K562 (cell line): ENCODE measurements around the gene TMEM234. TPM values are rescaled to one million over a fixed set of nuclear protein-coding genes. Genes with fewer than 3 reads are reported as not detected.

Experiments
- FOXP1 ChIP-seq: sonication (generic); formaldehyde crosslinking; IDR thresholded peaks from 2 replicates; pipeline ENCODE4 v1.8.0; 2022; ENCODE audit warnings: mild to moderate bottlenecking, missing genetic modification reagents
- MYBL2 ChIP-seq, 2 experiments: fragments of 450-650 bp in 1 of 2; sonication (generic) in 1 of 2; formaldehyde crosslinking in 1 of 2; IDR thresholded peaks; 2 replicates each; pipeline versions ENCODE4 v1.6.1 to v1.8.1; 2017 to 2022; ENCODE audit warnings: borderline replicate concordance in 1 of 2, inconsistent platforms in 1 of 2, low read depth in 1 of 2, mild to moderate bottlenecking in 1 of 2, missing genetic modification reagents in 1 of 2, moderate library complexity in 1 of 2
- NCOA1 ChIP-seq: fragments of 450-650 bp; IDR thresholded peaks from 2 replicates; pipeline ENCODE4 v1.6.1; 2016; ENCODE audit warnings: low read depth
- SMC3 ChIP-seq: conservative IDR thresholded peaks from 2 replicates; pipeline ENCODE4 v1.6.1; 2011; ENCODE audit warnings: low read depth, low read length, improper control_type of control experiment; ENCODE audit not compliant: insufficient read depth
- WHSC1 ChIP-seq: IDR thresholded peaks from one replicate; pipeline ENCODE4 v1.6.1; 2012; ENCODE audit warnings: low read length, control low read depth, inconsistent platforms
- XRCC4 ChIP-seq: IDR thresholded peaks from one replicate; pipeline ENCODE4 v1.6.1; 2011; ENCODE audit not compliant: insufficient read depth, insufficient read length; ENCODE audit errors: extremely low read depth
- ZBED1 ChIP-seq: IDR thresholded peaks from 2 replicates; pipeline ENCODE4 v1.6.1; 2014
- ZKSCAN1 ChIP-seq: fragments of 150-350 bp; IDR thresholded peaks from 2 replicates; pipeline ENCODE4 v1.6.1; 2016; ENCODE audit warnings: low read depth, low read length
- ZNF217 ChIP-seq: sonication (generic); formaldehyde crosslinking; IDR thresholded peaks from 2 replicates; pipeline ENCODE4 v1.8.0; 2022; ENCODE audit warnings: mild to moderate bottlenecking, missing genetic modification reagents
- ZNF592 ChIP-seq: fragments of 450-650 bp; IDR thresholded peaks from 2 replicates; pipeline ENCODE4 v1.6.1; 2017; ENCODE audit warnings: antibody characterized with exemption, mild to moderate bottlenecking
- polyA plus RNA-seq, 8 experiments: library from polyadenylated mRNA; depleted of rRNA in 4 of 8; stranded (reverse) in 5 of 8; unstranded in 3 of 8; fragments of >200 nt; fragmentation: Nextera tagmentation in 2 of 8; fragmentation: Illumina TruSeq in 1 of 8; extraction: Ambion mirVana in 2 of 8; extraction: Trizol in 1 of 8; gene quantifications; 2 replicates each; pipeline versions ENCODE4 v1.2.1 to v1.2.3, GENCODE V29; 2011 to 2014; ENCODE audit warnings: inconsistent platforms in 1 of 8, missing spikeins in 1 of 8
- total RNA-seq, 7 experiments: library from RNA; depleted of rRNA in 6 of 7; stranded (reverse); fragments of >200 nt in 6 of 7; fragmentation: Illumina TruSeq in 2 of 7; extraction: Trizol in 2 of 7; gene quantifications; 2 replicates each; pipeline versions ENCODE4 v1.2.1 to v1.2.3, GENCODE V29; 2011 to 2021; ENCODE audit warnings: low replicate concordance in 1 of 7
- TF ChIP-seq, protein P1 (sequence below), 2 experiments: fragments of 150-350 bp in 1 of 2; IDR thresholded peaks; 2 replicates each; pipeline ENCODE4 v1.6.1; 2012 to 2016; ENCODE audit warnings: low read depth in 2 of 2, low read length in 2 of 2, mild to moderate bottlenecking in 1 of 2, moderate library complexity in 1 of 2
- TF ChIP-seq, protein P2 (sequence below): fragments of 450-650 bp; IDR thresholded peaks from 2 replicates; pipeline ENCODE4 v1.7.1; 2018; ENCODE audit warnings: mild to moderate bottlenecking, low read depth; ENCODE audit not compliant: partially characterized antibody
- TF ChIP-seq, protein P3 (sequence below), 2 experiments: fragments of 450-650 bp in 1 of 2; sonication (generic) in 1 of 2; formaldehyde crosslinking in 1 of 2; IDR thresholded peaks in 1 of 2; conservative IDR thresholded peaks in 1 of 2; 2 replicates each; pipeline versions ENCODE4 v1.6.1 to v1.8.1; 2016 to 2023; ENCODE audit warnings: mild to moderate bottlenecking in 2 of 2, moderate library complexity in 2 of 2, inconsistent platforms in 1 of 2, missing genetic modification reagents in 1 of 2

Gene TMEM234
- total and polyA plus RNA-seq, 9 of the 15 experiments (the other 6 are each of a cell fraction or from before 2014, with no cell fraction given), result 5.0 to 12.9 (median 7.6) TPM

DNA sequence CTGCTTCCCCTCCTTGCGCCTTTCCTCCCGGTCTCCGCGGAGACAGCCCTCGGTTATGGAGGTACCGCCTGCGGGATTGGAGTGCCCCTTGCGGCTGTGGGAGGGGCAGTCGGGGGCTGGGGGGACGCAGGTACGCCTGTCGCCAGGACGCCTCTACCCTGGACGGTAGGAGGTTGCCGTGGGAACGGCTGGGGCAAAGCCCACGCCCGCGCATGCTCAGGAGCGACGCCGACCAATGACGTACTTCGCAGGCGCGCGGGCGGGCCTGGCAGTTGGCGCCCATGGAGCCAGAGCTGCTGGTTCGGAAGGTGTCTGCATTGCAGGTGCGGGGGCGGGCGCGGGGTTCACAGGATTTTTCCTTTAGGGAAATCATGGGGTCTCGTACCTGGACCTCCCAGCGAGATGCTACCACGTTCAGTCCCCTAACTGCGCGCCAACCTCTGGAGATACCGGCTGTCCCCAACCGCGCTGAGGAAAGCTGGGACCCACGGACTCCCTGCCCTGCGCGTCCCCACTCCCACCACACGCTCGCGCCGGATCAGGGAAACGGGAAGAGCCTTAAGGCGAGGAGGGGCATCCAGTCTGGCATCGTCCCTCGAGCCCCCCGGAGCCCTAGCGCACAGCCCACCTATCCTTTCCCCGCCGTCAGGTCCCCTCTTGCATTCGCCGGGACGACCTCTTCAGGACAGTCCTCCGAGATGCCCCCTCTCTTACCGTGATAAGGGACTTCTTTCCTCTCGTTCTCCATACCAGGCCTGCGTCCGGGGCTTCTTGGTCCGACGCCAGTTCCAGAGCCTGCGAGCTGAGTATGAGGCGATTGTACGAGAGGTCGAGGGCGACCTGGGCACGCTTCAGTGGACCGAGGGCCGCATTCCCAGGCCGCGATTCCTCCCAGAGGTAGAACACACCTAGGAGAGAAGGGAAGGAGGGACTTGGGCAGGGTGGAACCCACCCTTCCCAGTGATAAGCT is 16.5 kb downstream of the TMEM234 start, which contains the start of gene IQCC (continued):
- TF ChIP-seq, protein P1, sequence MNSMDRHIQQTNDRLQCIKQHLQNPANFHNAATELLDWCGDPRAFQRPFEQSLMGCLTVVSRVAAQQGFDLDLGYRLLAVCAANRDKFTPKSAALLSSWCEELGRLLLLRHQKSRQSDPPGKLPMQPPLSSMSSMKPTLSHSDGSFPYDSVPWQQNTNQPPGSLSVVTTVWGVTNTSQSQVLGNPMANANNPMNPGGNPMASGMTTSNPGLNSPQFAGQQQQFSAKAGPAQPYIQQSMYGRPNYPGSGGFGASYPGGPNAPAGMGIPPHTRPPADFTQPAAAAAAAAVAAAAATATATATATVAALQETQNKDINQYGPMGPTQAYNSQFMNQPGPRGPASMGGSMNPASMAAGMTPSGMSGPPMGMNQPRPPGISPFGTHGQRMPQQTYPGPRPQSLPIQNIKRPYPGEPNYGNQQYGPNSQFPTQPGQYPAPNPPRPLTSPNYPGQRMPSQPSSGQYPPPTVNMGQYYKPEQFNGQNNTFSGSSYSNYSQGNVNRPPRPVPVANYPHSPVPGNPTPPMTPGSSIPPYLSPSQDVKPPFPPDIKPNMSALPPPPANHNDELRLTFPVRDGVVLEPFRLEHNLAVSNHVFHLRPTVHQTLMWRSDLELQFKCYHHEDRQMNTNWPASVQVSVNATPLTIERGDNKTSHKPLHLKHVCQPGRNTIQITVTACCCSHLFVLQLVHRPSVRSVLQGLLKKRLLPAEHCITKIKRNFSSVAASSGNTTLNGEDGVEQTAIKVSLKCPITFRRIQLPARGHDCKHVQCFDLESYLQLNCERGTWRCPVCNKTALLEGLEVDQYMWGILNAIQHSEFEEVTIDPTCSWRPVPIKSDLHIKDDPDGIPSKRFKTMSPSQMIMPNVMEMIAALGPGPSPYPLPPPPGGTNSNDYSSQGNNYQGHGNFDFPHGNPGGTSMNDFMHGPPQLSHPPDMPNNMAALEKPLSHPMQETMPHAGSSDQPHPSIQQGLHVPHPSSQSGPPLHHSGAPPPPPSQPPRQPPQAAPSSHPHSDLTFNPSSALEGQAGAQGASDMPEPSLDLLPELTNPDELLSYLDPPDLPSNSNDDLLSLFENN (IDR thresholded peaks at IDR 0.05; ENCODE audit: low read depth in 2 of 2, low read length in 2 of 2), result no peak
- TF ChIP-seq XRCC4, result no peak
- TF ChIP-seq, protein P2, sequence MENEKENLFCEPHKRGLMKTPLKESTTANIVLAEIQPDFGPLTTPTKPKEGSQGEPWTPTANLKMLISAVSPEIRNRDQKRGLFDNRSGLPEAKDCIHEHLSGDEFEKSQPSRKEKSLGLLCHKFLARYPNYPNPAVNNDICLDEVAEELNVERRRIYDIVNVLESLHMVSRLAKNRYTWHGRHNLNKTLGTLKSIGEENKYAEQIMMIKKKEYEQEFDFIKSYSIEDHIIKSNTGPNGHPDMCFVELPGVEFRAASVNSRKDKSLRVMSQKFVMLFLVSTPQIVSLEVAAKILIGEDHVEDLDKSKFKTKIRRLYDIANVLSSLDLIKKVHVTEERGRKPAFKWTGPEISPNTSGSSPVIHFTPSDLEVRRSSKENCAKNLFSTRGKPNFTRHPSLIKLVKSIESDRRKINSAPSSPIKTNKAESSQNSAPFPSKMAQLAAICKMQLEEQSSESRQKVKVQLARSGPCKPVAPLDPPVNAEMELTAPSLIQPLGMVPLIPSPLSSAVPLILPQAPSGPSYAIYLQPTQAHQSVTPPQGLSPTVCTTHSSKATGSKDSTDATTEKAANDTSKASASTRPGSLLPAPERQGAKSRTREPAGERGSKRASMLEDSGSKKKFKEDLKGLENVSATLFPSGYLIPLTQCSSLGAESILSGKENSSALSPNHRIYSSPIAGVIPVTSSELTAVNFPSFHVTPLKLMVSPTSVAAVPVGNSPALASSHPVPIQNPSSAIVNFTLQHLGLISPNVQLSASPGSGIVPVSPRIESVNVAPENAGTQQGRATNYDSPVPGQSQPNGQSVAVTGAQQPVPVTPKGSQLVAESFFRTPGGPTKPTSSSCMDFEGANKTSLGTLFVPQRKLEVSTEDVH, result peak; percentile 22
- TF ChIP-seq ZNF592, result peak; percentile 60; the same call in 1 of the 2 replicates
- TF ChIP-seq, protein P3, sequence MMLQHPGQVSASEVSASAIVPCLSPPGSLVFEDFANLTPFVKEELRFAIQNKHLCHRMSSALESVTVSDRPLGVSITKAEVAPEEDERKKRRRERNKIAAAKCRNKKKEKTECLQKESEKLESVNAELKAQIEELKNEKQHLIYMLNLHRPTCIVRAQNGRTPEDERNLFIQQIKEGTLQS (IDR thresholded peaks at IDR 0.05), result no peak
- TF ChIP-seq, protein P3 (CRISPR knock-in tag; conservative IDR thresholded peaks at IDR 0.05), result peak; percentile 55; the same call in 1 of the 2 replicates
- TF ChIP-seq WHSC1, result no peak
- no peak for TF ChIP-seq MYBL2 (IDR thresholded peaks at IDR 0.05; ENCODE audit: low read depth)
- TF ChIP-seq MYBL2 (CRISPR knock-in tag; IDR thresholded peaks at IDR 0.05; ENCODE audit: borderline replicate concordance), result peak; percentile 57; the same call in 1 of the 2 replicates
- TF ChIP-seq NCOA1, result 0 out of 2 replicates have a peak, but pooled peaks have one; percentile 17
- TF ChIP-seq ZBED1, result peak; percentile 88; the same call in 1 of the 2 replicates
- TF ChIP-seq SMC3, result peak; percentile 3; the same call in 1 of the 2 replicates
- TF ChIP-seq FOXP1, result peak; percentile 88
- TF ChIP-seq ZKSCAN1, result peak; percentile 21; the same call in 1 of the 2 replicates
- 0 out of 2 replicates have a peak, but pooled peaks have one; percentile 67 for TF ChIP-seq ZNF217 (CRISPR knock-in tag)
